Liver (tissue), 9 donors: ENCODE measurements around the gene AXDND1. TPM values are rescaled to one million over a fixed set of nuclear protein-coding genes. Genes with fewer than 3 reads are reported as not detected.

Experiments
- DNase-seq: peaks from one replicate; pipeline ENCODE4 v3.0.0-alpha.2; 2017; ENCODE audit warnings: low spot score
- H3K27ac ChIP-seq, 2 donors: one replicate each; pipeline ENCODE4 v1.7.0; 2013; ENCODE audit warnings: inconsistent platforms in 2 of 2, low read length in 2 of 2, control low read depth in 1 of 2, low read depth in 1 of 2, mild to moderate bottlenecking in 1 of 2
- H3K27me3 ChIP-seq, 4 donors: one replicate each; pipeline versions ENCODE4 v1.6.1 to v1.7.0; 2013; ENCODE audit warnings: low read length in 3 of 4, inconsistent platforms in 1 of 4, mild to moderate bottlenecking in 1 of 4, moderate library complexity in 1 of 4; ENCODE audit not compliant: control insufficient read depth in 4 of 4, insufficient read depth in 4 of 4
- H3K36me3 ChIP-seq, 4 donors: one replicate each; pipeline versions ENCODE4 v1.6.1 to v1.7.0; 2013; ENCODE audit warnings: low read length in 3 of 4, mild to moderate bottlenecking in 3 of 4, low read depth in 1 of 4, moderate library complexity in 1 of 4; ENCODE audit not compliant: control insufficient read depth in 4 of 4, insufficient read depth in 3 of 4
- H3K4me1 ChIP-seq, 4 donors: one replicate each; pipeline versions ENCODE4 v1.6.1 to v1.7.0; 2013; ENCODE audit warnings: low read length in 3 of 4, mild to moderate bottlenecking in 3 of 4, moderate library complexity in 1 of 4; ENCODE audit not compliant: control insufficient read depth in 4 of 4, insufficient read depth in 4 of 4
- H3K4me3 ChIP-seq, 3 donors: one replicate each; pipeline versions ENCODE4 v1.6.1 to v1.7.0; 2013; ENCODE audit warnings: low read length in 3 of 3, control low read depth in 1 of 3, low read depth in 1 of 3, mild to moderate bottlenecking in 1 of 3
- H3K9ac ChIP-seq, 2 donors: one replicate each; pipeline ENCODE4 v1.7.0; 2013; ENCODE audit warnings: low read length in 2 of 2, mild to moderate bottlenecking in 2 of 2, moderate library complexity in 2 of 2, control low read depth in 1 of 2, low read depth in 1 of 2
- H3K9me3 ChIP-seq, 4 donors: one replicate each; pipeline versions ENCODE4 v1.6.1 to v1.7.0; 2013; ENCODE audit warnings: low read length in 3 of 4; ENCODE audit not compliant: control insufficient read depth in 4 of 4
- ATF3 ChIP-seq: IDR thresholded peaks from 2 replicates; pipeline ENCODE4 v1.6.1; 2016; ENCODE audit warnings: antibody characterized with exemption
- CTCF ChIP-seq: fragments of 150-350 bp; IDR thresholded peaks from 2 replicates; pipeline ENCODE4 v1.5.1; 2017; ENCODE audit warnings: improper control_type of control experiment, low read depth, low read length; ENCODE audit not compliant: missing input control
- EGR1 ChIP-seq, 2 donors: IDR thresholded peaks; 2 replicates each; pipeline ENCODE4 v1.6.1; 2016 to 2018; ENCODE audit warnings: antibody characterized with exemption in 2 of 2, low read depth in 2 of 2
- FOXA1 ChIP-seq: IDR thresholded peaks from 2 replicates; pipeline ENCODE4 v1.6.1; 2016; ENCODE audit warnings: antibody characterized with exemption
- FOXA2 ChIP-seq: IDR thresholded peaks from 2 replicates; pipeline ENCODE4 v1.6.1; 2016; ENCODE audit warnings: antibody characterized with exemption
- GABPA ChIP-seq, 2 donors: IDR thresholded peaks in 1 of 2; conservative IDR thresholded peaks in 1 of 2; 2 replicates each; pipeline ENCODE4 v1.6.1; 2016; ENCODE audit warnings: antibody characterized with exemption in 2 of 2, mild to moderate bottlenecking in 1 of 2, moderate library complexity in 1 of 2
- HNF4A ChIP-seq, 2 donors: conservative IDR thresholded peaks; 2 replicates each; pipeline ENCODE4 v1.6.1; 2016; ENCODE audit warnings: antibody characterized with exemption in 2 of 2, mild to moderate bottlenecking in 2 of 2
- HNF4G ChIP-seq: IDR thresholded peaks from 2 replicates; pipeline ENCODE4 v1.6.1; 2016; ENCODE audit warnings: antibody characterized with exemption
- JUND ChIP-seq, 2 donors: IDR thresholded peaks; 2 replicates each; pipeline ENCODE4 v1.6.1; 2016; ENCODE audit warnings: antibody characterized with exemption in 2 of 2
- NR2F2 ChIP-seq: IDR thresholded peaks from 2 replicates; pipeline ENCODE4 v1.6.1; 2016; ENCODE audit warnings: antibody characterized with exemption
- RAD21 ChIP-seq, 2 donors: IDR thresholded peaks; 2 replicates each; pipeline ENCODE4 v1.6.1; 2016; ENCODE audit warnings: antibody characterized with exemption in 2 of 2, mild to moderate bottlenecking in 2 of 2
- RXRA ChIP-seq, 2 donors: IDR thresholded peaks; 2 replicates each; pipeline ENCODE4 v1.6.1; 2017 to 2018; ENCODE audit warnings: antibody characterized with exemption in 2 of 2, mild to moderate bottlenecking in 1 of 2
- SP1 ChIP-seq: IDR thresholded peaks from 2 replicates; pipeline ENCODE4 v1.6.1; 2018; ENCODE audit warnings: antibody characterized with exemption, mild to moderate bottlenecking
- TAF1 ChIP-seq: conservative IDR thresholded peaks from 2 replicates; pipeline ENCODE4 v1.6.1; 2016; ENCODE audit warnings: antibody characterized with exemption, mild to moderate bottlenecking
- YY1 ChIP-seq: IDR thresholded peaks from 2 replicates; pipeline ENCODE4 v1.6.1; 2016; ENCODE audit warnings: antibody characterized with exemption, mild to moderate bottlenecking
- ZBTB33 ChIP-seq: IDR thresholded peaks from 2 replicates; pipeline ENCODE4 v1.6.1; 2016; ENCODE audit warnings: antibody characterized with exemption
- WGBS: extraction: QIAGEN DNeasy Blood & Tissue Kit; methylation state at CpG from one replicate; pipeline ENCODE4 v1.1.7; 2013; 5-methylcytosine and 5-hydroxymethylcytosine counted together
- polyA plus RNA-seq, 2 donors: library from polyadenylated mRNA; stranded (reverse) in 1 of 2; unstranded in 1 of 2; fragments of 200-250 nt in 1 of 2; fragments of >200 nt in 1 of 2; fragmentation: Nextera tagmentation in 1 of 2; extraction: Ambion mirVana in 1 of 2; gene quantifications; one replicate each; pipeline versions ENCODE4 v1.2.1 to v1.2.3, GENCODE V29; 2013 to 2015
- total RNA-seq, 2 donors: library from RNA; depleted of rRNA; stranded (reverse); fragments of >200 nt; gene quantifications; one replicate each; pipeline ENCODE4 v1.2.3, GENCODE V29; 2014
- TF ChIP-seq, protein P1 (sequence below): IDR thresholded peaks from 2 replicates; pipeline ENCODE4 v1.6.1; 2016; ENCODE audit warnings: antibody characterized with exemption
- TF ChIP-seq, protein P2 (sequence below): IDR thresholded peaks from 2 replicates; pipeline ENCODE4 v1.6.1; 2016; ENCODE audit warnings: antibody characterized with exemption, mild to moderate bottlenecking
- donor health status: healthy.
- donor health status: healthy.
- donor health status: healthy.
- donor health status: healthy.
- donor health status: healthy.

The AXDND1 gene
- total and polyA plus RNA-seq, 4 donors, result 0.25 TPM; not detected in 3

GRCh38 chr1:179554427-179554826 is 188.7 kb downstream of the AXDND1 start (continued):
- TF ChIP-seq CTCF, result no peak
- TF ChIP-seq NR2F2, result no peak
- no peak for TF ChIP-seq TAF1

DNA sequence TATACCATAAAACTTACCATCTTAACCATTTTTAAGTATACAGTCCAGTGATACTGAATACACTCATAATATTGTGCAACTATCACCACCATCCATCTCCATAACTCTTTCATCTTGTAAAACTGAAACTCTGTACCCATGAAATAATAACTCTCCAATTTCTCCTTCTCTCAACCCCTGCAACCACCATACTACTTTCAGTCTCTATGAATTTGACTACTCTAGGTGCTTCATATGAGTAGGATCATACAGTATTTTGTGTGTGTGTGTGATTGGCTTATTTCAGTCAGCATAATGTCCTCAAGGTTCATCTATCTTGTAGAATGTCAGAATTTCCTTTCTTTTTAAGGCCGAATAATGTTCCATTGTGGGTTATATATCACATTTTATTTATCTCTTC is 192.3 kb downstream of the AXDND1 start:
- TF ChIP-seq CTCF, result no peak
- no peak for TF ChIP-seq NR2F2
- TF ChIP-seq EGR1 (IDR thresholded peaks at IDR 0.05; ENCODE audit: low read depth in 2 of 2), result no peak
- TF ChIP-seq HNF4G, result no peak
- no peak for TF ChIP-seq ATF3
- no peak for TF ChIP-seq HNF4A (conservative IDR thresholded peaks at IDR 0.05)
- TF ChIP-seq, protein P1, sequence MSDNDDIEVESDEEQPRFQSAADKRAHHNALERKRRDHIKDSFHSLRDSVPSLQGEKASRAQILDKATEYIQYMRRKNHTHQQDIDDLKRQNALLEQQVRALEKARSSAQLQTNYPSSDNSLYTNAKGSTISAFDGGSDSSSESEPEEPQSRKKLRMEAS, result no peak
- no peaks in the 10 kb centered on the region for H3K36me3 ChIP-seq
- no peak overlapping the region for H3K27ac ChIP-seq
- H3K4me3 ChIP-seq, result no peak overlapping the region
- no peaks in the 10 kb centered on the region for H3K9me3 ChIP-seq
- no peaks in the 10 kb centered on the region for H3K27me3 ChIP-seq
- no peak overlapping the region for H3K9ac ChIP-seq
- H3K4me1 ChIP-seq, result no peaks in the 10 kb centered on the region
- 89% methylated on average over 1 of the region's 1 CpG for WGBS
- no peak for DNase-seq

DNA sequence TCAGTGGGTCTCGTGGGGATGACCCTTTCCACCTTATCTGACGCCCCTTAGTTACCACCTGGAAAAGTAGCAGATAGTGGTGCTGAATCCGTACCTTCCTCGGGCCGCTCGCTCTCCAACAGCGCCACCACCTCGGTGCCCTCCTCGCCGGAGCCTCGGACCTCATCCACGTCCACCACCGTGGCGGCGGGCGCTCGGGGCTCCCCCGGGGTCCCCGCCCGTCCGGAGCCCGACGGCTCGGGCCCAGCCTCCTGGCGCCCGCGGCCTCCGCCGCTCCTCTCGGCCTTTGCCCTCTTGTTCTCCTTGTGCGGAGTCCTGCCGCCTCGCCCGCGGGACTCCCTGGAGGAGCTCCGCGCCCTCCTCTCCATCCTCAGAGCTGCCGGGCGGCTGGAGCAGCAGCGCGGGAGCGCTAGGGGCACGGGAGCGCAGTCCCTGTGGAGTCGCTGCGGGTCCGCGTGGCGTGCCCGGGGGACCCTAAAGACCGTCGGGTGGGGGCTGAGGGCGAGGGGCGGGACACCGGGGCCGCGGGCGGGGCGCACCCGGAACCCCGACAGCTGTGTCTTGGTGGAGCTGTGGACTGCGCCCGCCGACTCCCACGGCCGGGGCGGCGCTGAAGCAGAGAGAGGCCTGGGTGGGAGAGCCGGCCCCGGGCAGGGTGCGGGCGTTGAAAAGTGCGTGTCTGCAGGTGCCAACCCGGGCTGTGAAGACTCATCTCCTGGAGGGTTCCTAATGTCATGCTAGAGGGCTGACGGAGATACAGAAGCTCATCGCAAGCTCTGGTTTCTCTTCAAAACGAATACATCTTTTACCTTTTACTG is 209.9 kb downstream of the AXDND1 start, which contains the start of gene NPHS2:
Gene NPHS2, minus strand, starts transcription at position 452 of the 818 bp plus-strand sequence. Its CDS starts 84 bp downstream, at position 368.
- Histone ChIP-seq H3K36me3 (no peaks in the 10 kb centered on the region), H3K4me3 (peak within 1 kb of the TSS in 1 of 3 donors; percentile 13), H3K4me1 (peaks cover 0 to 6% (median 0%) of the 10 kb centered on the region in 4 donors), H3K9ac (no peak within 1 kb of the TSS), H3K27me3 (peaks cover 3 to 10% (median 10%) of the 10 kb centered on the region in 4 donors), H3K9me3 (no peaks in the 10 kb centered on the region), H3K27ac (no peak within 1 kb of the TSS)
- WGBS, result 6% methylated on average over 77 of the region's 77 CpGs
- no peak for DNase-seq
- TF ChIP-seq HNF4A (conservative IDR thresholded peaks at IDR 0.05) (no peak), TAF1 (no peak), ZBTB33 (no peak), SP1 (no peak), FOXA2 (no peak), RXRA (IDR thresholded peaks at IDR 0.05) (no peak), EGR1 (IDR thresholded peaks at IDR 0.05; ENCODE audit: low read depth in 2 of 2) (no peak), YY1 (no peak), ATF3 (no peak), JUND (IDR thresholded peaks at IDR 0.05) (no peak), RAD21 (IDR thresholded peaks at IDR 0.05) (no peak), NR2F2 (no peak), FOXA1 (no peak), HNF4G (no peak), GABPA (IDR thresholded peaks at IDR 0.05 in 1 of 2, conservative IDR thresholded peaks at IDR 0.05 in 1 of 2) (no peak)
- TF ChIP-seq, protein P2, sequence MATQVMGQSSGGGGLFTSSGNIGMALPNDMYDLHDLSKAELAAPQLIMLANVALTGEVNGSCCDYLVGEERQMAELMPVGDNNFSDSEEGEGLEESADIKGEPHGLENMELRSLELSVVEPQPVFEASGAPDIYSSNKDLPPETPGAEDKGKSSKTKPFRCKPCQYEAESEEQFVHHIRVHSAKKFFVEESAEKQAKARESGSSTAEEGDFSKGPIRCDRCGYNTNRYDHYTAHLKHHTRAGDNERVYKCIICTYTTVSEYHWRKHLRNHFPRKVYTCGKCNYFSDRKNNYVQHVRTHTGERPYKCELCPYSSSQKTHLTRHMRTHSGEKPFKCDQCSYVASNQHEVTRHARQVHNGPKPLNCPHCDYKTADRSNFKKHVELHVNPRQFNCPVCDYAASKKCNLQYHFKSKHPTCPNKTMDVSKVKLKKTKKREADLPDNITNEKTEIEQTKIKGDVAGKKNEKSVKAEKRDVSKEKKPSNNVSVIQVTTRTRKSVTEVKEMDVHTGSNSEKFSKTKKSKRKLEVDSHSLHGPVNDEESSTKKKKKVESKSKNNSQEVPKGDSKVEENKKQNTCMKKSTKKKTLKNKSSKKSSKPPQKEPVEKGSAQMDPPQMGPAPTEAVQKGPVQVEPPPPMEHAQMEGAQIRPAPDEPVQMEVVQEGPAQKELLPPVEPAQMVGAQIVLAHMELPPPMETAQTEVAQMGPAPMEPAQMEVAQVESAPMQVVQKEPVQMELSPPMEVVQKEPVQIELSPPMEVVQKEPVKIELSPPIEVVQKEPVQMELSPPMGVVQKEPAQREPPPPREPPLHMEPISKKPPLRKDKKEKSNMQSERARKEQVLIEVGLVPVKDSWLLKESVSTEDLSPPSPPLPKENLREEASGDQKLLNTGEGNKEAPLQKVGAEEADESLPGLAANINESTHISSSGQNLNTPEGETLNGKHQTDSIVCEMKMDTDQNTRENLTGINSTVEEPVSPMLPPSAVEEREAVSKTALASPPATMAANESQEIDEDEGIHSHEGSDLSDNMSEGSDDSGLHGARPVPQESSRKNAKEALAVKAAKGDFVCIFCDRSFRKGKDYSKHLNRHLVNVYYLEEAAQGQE, result no peak
- TF ChIP-seq, protein P1, result no peak
